C4-2B (cell line): ENCODE measurements around the gene NOTCH3.

Experiments used
- ZFX ChIP-seq: fragments of 450-650 bp; IDR thresholded peaks from 2 replicates; pipeline ENCODE4 v1.6.1; 2017
- TF ChIP-seq, protein P1 (sequence below): fragments of 450-650 bp; conservative IDR thresholded peaks from 2 replicates; pipeline ENCODE4 v1.5.1; 2017; ENCODE audit warnings: mild to moderate bottlenecking

DNA sequence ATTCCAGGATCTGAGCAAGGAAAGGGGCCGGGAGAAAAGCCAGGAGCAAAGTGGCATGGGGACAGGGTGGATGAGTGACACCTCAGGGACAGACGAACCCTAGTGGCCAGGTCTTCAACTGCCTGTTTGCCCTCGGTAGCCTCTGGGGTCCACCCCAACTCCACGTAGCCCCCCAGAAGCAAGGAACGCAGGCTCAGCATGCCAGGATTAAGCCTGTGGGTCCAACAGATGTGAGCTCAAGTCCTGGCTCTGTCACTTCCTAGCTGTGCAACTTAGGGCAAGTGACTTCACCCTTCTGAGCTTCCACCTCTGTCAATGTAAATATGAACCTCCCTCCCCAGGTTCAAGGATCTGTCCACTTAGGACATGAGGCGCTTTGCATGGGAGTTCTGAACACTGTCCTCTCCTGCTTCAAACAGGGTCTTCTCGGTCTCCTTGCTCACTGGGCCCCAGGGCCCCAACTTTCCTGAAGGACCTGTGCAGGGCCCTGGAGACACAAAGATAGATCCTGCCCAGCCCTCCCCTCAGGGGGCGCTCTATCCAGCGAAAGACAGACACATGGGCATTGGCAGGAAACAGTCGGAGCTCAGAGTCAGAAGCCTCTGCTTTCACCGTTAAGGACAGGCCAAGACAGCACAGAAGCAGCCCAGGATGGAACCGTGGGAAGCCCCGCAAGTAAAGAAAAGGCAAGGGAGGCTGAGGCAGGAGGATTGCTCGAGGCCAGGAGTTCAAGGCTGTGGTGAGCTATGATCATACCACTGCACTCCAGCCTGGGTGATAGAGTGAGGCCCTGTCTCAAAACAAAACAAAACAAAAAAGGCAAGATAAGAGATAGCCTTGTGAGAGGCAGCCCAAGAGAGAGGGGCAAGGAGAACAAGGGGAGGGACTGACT, 80.4 kb downstream of the NOTCH3 start:
- TF ChIP-seq, protein P1, sequence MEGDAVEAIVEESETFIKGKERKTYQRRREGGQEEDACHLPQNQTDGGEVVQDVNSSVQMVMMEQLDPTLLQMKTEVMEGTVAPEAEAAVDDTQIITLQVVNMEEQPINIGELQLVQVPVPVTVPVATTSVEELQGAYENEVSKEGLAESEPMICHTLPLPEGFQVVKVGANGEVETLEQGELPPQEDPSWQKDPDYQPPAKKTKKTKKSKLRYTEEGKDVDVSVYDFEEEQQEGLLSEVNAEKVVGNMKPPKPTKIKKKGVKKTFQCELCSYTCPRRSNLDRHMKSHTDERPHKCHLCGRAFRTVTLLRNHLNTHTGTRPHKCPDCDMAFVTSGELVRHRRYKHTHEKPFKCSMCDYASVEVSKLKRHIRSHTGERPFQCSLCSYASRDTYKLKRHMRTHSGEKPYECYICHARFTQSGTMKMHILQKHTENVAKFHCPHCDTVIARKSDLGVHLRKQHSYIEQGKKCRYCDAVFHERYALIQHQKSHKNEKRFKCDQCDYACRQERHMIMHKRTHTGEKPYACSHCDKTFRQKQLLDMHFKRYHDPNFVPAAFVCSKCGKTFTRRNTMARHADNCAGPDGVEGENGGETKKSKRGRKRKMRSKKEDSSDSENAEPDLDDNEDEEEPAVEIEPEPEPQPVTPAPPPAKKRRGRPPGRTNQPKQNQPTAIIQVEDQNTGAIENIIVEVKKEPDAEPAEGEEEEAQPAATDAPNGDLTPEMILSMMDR, result no peak
- no peak for TF ChIP-seq ZFX
